ENCODE results near the gene NFYB.

Gene NFYB

GRCh38 chr12:104083769-104084475, 54.1 kb downstream of the NFYB start:
- TF ChIP-seq, protein P1, sequence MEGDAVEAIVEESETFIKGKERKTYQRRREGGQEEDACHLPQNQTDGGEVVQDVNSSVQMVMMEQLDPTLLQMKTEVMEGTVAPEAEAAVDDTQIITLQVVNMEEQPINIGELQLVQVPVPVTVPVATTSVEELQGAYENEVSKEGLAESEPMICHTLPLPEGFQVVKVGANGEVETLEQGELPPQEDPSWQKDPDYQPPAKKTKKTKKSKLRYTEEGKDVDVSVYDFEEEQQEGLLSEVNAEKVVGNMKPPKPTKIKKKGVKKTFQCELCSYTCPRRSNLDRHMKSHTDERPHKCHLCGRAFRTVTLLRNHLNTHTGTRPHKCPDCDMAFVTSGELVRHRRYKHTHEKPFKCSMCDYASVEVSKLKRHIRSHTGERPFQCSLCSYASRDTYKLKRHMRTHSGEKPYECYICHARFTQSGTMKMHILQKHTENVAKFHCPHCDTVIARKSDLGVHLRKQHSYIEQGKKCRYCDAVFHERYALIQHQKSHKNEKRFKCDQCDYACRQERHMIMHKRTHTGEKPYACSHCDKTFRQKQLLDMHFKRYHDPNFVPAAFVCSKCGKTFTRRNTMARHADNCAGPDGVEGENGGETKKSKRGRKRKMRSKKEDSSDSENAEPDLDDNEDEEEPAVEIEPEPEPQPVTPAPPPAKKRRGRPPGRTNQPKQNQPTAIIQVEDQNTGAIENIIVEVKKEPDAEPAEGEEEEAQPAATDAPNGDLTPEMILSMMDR (IDR thresholded peaks at IDR 0.05; ENCODE audit: low read depth, low read length) = no peak
- no peak for DNase-seq (ENCODE audit: low read depth, low spot score)
- no peak overlapping the region for H3K4me3 ChIP-seq (ENCODE audit: low read depth, low read length)
- in situ Hi-C loops (cut with HindIII; ENCODE audit: low sequenced_read_pairs) = no loop called here

DNA sequence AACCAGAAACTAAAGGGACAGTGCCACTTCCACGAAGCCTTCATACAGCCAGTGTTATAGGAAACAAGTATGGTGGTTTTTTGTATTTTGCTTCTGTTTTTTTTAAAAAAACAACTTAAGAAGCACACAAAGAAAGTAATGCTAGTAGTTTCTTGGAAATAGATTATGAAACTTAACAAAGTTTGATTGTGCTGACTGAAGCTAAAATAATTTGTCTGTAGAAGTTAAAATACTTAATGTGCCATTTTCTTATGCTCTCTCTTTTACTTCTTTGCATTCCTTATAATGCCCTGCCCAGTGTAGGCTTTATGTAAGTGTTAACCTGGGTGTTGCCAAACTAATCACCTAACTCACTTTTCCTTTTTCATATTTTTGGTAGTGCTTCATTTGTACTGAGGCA, 57.2 kb downstream of the NFYB start:
- H3K4me3 ChIP-seq (ENCODE audit: low read depth, low read length) = no peak overlapping the region
- TF ChIP-seq, protein P1 (IDR thresholded peaks at IDR 0.05; ENCODE audit: low read depth, low read length) = no peak
- no peak for DNase-seq (ENCODE audit: low read depth, low spot score)
- in situ Hi-C loops (cut with HindIII; ENCODE audit: low sequenced_read_pairs) = no loop called here

DNA sequence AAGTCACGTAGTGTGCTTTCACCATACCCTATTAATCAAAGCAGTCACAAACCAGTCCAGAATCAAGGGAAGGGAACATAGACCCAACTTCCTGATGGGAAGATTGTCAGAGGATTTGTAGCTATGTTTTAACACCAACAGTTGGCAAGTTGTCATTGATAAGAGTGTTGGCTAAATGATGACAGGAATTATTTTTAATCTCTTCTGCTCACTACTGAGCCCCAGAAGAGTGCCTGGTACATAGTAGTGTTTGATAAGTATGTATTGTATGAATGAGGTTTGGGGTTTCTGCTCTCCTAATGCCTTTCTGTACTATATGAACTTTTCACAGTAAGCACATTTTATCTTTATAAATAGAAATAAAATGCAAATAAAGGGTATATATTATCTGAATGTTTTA, 59.0 kb downstream of the NFYB start:
- TF ChIP-seq, protein P1 (IDR thresholded peaks at IDR 0.05; ENCODE audit: low read depth, low read length) = no peak
- in situ Hi-C loops (cut with HindIII; ENCODE audit: low sequenced_read_pairs) = no loop called here
- no peak for DNase-seq (ENCODE audit: low read depth, low spot score)
- H3K4me3 ChIP-seq (ENCODE audit: low read depth, low read length) = no peak overlapping the region

DNA sequence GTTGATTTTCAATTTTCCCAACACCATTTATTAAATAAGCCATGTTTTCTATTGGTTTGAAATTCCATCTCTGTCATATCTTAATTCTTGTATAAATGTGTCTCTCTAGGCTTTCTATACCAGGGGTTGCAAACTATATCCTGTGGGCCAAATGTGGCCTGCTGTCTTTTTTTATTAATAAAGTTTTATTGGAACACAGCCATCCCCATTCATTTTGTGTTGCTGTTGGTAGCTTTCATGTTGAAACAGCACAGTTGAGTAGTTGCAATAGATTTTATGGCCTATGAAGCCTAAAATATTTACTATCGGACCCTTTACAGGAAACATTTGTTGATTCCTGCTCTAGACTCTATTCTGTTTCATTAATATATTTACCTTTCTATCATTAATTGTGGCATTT, 64.3 kb downstream of the NFYB start:
- TF ChIP-seq, protein P1 (IDR thresholded peaks at IDR 0.05; ENCODE audit: low read depth, low read length) = no peak
- no peak overlapping the region for H3K4me3 ChIP-seq (ENCODE audit: low read depth, low read length)
- in situ Hi-C loops (cut with HindIII; ENCODE audit: low sequenced_read_pairs) = no loop called here
- no peak for DNase-seq (ENCODE audit: low read depth, low spot score)

DNA sequence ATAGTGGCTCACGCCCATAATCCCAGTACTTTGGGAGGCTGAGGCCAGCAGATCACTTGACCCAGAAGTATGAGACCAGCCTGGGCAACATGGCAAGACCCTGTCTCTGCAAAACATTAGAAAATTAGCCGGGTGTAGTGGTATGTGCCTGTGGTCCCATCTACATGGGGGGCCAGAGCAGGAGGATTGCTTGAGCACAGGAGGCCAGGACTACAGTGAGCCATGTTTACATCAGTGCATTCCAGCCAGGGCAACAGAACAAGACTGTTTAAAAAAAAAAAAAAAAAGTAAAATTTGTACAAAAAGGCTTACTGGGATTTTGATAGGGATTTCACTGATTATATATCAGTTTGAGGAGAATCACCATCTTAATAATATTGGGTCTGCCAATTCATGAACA, 65.9 kb downstream of the NFYB start:
- TF ChIP-seq, protein P1 (IDR thresholded peaks at IDR 0.05; ENCODE audit: low read depth, low read length) = no peak
- in situ Hi-C loops (cut with HindIII; ENCODE audit: low sequenced_read_pairs) = no loop called here
- peak; percentile 12 for DNase-seq (ENCODE audit: low read depth, low spot score)
- no peak overlapping the region for H3K4me3 ChIP-seq (ENCODE audit: low read depth, low read length)
